CD4-positive, alpha-beta T cell treated with Interleukin-21 for 1 hour (primary cell): ENCODE measurements around the gene TSPAN11.

Source experiments
- DNase-seq: peaks from one replicate; pipeline ENCODE4 v3.0.0-alpha.2; 2020

Gene TSPAN11

DNA sequence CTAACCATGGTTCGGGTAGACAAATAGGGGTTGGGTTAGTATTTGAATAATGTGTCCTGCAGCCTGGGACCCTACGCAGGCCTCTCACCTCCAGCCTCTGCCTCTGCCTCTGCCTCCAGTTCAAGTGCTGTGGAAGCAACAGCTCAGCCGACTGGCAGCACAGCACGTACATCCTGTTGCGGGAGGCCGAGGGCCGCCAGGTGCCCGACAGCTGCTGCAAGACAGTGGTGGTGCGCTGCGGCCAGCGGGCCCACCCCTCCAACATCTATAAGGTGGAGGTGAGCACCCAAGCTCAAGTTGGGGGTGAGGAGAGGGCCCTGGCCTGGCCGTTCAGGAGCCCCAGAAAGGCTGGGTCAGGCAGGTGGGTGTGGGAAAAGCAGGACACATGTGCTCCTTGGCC is 55.9 kb downstream of the TSPAN11 start:
- no peak for DNase-seq

DNA sequence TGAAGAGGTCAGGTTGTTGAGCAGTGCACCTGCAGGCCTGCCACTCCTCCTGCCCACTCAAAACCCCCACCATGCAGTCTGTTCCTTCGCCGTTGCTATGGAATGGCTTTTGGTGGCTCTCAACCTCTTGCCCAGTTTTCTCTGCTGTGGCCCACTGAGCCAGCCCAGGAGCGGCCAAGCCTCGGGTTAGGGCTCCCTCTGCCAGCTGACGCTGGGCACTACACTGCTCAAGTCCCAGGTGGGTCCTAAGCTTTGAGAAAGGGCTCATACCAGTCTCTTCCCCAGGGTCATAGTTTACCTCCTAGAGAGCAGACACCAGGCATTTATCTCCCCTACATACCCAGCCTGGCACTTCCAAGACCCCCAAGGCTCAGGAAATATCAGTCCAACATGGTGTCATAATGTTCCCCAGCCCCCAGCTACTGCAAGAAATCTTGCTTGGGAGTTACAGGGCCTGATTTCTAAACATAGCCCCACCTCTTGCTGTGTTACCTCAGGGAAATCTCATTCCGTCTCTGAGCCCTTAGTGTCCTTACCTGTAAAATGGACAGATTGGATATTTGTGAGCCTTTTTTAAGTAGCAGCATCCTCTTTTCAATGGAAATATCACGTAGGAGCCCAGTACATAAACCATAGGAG is 59.4 kb downstream of the TSPAN11 start:
- DNase-seq = no peak

DNA sequence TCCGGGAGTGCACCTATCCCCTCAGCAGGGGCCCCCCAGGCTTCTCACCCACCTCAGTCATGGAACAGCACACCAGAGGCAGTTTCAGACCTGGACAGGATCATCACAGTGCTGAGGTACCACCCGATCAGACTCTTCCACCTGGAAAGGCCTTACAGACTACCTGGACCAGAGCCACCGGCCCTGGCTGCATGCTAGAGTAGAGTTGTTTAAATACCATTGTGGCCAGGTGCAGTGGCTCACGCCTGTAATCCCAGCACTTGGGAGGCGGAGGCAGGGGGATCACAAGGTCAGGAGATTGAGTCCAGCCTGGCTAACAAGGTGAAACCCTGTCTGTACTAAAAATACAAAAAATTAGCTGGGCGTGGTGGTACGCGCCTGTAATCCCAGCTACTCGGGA is 61.5 kb downstream of the TSPAN11 start:
- DNase-seq = no peak

DNA sequence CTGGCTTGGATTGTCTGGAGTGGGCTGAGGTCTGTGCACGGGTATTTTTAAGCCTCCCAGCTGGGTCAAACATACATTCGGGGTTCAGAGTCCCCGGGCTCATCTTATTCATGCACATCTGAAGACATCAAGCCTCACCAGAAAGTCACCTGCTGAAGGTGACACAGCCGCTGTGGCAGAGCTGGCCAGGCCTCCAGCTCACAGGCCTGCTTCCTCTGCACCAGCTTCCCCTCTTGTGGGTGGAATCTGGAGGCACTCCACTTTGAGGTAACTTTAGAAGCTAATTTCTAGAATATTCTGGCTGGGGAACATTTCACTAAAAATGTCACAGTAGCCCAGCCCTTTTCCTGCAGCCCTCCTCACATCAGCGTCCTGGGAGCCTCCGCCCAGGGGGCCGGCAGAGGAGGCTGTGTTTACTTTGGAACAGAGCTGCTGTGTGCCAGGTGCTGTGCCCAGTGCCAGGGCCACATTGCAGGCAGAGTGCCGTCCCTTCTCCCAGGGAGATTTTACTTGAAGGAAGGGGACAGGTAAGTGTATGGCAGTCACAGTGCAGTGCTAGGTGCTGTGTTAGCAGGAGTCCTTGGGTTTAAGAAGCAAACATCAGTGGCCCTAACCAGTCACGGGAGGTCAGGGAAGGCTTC is 62.2 kb downstream of the TSPAN11 start:
- DNase-seq = no peak

DNA sequence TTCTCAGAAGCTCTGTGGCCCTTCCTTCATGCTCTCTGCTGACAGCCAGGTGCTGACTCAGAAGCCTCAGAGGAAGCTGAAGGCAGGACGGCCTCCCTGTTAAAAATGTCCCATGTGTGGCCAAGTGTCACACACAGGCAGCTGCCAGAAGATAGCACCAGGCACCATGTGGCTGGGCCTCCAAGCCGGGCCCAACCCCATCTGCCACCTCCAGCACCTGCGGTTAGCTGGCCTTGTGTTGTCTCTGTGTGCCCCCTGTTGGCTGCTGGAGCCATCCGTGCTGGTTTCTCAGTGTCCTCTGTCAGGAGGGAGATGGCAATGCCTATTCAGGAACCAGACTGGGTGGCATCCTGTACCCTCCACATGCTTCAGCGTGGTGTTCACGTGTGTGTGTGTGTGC is 63.2 kb downstream of the TSPAN11 start:
- no peak for DNase-seq

DNA sequence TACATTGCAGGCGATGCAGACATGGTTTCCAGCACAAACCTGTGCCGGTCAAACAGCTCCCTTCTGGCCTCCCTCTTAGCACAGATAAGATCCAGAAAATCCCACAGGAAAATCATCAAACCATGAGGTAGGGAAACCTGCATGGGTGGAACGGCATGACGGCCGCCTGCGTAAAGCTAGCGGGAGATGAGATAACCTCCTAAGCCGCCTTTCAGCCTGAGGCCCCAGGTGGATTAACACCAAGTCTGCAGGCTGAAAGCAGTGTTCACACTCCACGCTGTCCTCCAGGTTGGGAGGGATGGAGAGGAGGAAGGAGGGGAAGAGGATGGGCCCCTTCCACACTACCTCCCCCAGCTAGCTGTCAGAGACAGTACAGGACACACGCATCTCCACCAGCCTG is 63.8 kb downstream of the TSPAN11 start:
- no peak for DNase-seq

DNA sequence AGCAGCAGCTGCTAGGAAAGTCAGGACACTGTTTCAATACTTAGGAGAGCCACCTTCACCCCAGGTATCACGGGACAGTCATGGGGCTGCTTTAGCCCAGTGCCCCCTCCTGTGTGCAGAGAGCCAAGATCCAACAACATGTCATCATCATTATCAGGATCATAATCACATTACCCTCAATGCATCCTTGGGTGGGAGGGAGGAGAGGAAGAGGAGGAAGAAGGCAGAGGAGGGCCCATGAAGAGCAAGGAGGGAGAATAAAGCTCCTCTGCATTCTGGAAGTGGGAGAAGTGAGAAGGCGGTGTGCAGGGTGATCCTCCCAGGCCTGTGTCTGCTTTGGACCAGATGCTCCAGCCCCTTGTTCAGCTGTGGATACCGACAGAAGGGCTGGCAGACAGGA is 64.2 kb downstream of the TSPAN11 start:
- no peak for DNase-seq

DNA sequence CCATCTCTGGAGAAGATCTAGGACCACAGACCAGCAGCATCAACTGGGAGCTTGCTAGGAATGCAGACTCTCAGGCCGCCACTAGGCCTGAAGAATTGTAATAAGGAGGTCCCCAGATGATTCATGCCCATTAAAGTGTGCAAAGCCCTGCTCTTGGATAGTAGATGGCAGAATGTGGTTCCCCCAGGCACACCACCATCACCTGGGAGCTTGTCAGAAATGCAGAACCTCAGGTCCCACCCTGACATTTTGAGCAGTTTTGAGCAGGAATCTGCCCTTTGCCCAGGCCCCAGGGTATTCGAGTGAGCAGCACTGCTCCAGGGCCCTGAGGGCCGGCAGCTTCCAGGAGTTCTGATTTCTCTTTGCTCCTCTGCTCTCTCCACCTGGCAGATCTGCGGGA is 64.9 kb downstream of the TSPAN11 start:
- DNase-seq = no peak

DNA sequence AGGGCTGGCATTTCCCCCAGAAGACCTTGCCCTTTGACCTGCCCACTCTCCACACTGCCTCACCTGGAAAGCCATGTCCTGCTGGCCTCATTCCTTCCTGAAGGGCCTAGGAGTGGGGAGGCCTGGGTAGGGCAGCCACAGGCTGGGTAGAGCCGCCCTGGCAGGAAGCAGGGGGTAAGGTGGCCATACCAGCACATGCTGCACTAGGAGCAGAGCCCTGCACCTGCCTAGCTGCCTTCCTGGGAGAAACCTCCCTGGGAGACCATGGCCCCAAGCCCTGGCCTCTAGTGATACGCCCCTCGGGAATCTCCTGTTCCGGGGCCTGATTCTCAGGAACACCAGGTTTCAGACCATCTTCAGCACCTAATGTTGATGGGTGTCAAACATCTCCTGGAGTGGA is 65.8 kb downstream of the TSPAN11 start:
- no peak for DNase-seq

DNA sequence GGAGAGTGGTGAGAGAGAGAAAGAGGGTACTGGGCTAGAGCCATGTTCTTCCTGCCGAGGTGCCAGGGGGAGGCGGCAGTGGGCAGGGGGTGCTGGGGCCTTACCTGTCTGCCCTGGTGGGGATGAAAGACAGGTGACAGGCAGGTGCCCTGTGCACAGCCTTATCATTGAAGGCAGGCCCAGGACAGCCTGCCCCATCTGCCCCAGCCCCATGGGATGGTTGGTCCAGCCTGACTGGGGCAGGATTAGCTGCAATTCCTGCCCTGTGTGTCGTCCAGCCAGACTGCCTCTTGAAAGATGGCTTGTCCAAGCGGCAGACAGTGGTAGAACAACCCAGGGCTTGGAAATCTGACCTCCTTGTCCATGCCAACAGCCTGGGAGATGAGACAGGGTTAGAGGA is 67.2 kb downstream of the TSPAN11 start:
- DNase-seq = no peak

DNA sequence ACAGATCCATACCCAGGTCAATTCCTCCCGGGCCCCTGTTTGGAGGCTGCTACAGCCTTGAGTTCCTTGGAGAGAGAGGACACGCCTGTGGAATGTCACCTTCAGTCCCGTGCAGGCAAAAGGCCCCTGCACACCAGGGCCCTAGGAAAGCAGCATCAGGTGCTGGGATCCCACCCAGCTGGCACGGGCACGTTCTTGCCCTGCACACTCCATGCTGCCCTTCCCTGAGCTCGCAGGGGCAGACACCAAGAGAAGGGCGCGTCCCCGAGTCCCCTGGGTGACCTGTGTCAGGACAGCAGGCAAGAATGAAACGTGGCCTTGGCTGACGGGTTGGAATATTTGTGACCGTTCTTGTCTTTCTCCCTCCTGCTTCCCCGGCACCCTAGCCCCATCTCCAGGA is 67.7 kb downstream of the TSPAN11 start:
- no peak for DNase-seq

DNA sequence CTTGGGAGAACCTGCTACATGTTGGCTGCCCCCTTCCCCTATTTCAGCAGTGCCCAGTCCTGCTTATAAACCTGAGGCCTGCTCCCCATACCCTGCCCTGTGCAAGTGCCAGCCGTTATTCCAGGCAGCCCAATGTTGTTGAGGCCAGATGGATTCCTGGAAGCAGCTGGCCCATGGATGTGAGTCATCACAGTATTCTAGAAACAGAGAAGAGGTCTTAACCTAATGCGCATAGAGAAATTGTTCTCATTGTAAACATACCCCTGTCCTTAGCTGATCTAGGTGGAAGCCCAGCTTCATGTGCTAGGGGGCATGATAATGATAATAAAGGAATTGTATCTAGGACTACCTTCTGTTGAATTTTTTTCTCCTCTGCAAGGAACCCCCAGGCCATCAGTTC is 69.7 kb downstream of the TSPAN11 start:
- DNase-seq = no peak

DNA sequence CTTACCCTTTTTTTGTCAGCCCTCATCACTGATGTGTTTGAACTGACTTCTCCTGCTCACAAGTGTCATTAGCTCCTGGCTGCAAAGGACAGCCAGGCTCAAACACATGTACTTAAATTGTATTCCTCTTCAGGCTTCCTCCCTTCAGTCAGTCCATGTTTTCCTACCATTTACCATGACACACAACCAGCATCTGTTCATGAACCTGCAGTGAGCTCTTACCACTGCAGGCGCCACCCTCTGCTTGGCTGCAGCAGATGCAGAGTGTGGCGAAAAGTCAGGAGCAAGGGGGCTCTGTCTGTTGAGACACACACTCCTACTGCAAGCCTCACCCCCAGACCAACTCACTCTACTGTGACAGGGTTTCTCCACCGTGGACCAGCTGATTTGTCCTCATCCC is 70.2 kb downstream of the TSPAN11 start:
- DNase-seq = no peak

DNA sequence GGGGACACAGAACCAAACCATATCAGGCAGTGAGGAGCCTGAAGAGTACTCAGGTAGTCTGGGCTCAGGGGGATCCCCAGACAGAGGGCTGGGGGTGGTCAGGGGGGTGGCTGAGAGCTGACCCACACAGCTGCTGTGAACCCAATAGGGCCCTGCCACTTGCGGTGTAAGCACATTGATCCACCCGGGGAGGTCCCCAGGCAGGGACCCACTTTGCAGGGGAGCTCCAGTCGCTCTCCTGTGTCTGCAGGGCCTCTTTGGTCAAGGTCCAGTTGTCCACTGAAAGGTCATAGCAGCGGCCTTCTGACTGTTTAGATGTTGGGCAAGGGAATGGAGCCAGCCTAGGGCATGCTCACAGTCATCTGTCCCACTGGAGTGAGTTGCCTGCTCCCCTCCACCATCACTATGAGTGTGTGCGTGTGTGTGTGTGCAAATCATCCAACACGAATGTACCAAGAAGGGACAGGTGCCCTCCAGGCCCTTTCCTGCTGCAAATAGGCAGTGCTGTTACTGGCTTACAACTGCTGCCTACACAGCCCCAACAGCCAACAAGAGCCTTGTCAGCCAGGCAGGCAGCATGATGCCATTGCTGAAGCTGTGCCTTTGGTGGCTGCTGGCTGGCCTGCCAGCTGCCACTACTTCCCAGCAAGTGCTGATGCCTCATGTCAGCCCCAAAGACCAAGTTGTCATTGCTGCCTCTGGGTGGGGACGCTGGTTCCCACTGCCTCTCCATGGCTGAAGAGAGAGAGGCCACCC is 71.3 kb downstream of the TSPAN11 start:
- no peak for DNase-seq

DNA sequence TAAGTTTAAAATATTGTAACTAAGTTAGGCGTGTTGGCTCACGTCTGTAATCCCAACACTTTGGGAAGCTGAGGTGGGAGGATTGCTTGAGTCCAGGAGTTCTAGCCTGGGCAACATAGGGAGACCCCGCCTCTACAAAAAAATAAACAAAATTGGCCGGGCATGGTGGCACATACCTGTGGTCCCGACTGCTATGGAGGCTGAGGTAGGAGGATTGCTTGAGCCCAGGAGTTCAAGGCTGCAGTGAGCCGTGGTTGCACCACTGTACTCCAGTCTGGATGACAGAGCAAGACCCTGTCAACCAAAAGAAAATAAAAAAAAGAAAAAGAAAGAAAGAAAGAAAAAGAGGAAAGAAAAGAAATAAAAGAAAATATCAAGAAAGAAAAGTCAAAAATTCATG is 72.5 kb downstream of the TSPAN11 start:
- DNase-seq = no peak

DNA sequence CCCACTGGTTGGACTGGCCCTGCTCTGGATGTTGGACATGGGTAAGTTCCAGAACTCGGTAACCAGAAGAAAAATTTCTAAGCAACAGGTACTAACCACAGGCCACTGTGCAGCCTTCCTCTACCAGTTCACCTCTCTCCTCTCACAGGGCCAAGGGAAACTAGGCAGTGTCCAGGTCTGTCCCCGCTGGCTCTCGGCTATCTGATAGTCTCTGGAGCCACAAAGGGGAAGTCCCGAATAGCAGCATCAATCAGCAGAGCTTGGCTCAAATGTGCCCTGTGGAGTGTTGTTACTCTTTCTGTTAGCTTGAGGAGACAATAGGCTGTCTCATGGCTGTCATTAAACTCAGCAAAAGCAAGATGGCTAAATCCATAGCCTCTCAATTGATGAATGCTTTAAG is 73.2 kb downstream of the TSPAN11 start:
- no peak for DNase-seq

DNA sequence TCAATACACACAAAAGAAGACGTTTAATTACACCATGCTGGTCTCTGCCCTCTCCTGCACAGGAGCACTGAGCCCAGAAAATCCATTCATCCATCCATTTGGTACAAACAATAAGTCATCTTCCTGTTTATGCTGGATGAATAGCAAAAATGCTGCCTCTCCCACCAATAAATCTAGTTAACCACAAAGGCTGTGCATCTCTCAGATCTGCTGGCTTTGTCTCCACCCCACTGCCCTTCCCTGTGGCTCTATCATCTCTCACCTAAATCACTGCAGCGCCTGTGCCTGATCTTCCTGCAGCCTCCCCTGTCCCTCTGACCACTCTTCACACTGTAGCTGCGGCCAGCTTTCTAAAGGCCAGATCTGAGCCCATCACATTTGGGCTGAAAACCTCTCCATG is 74.2 kb downstream of the TSPAN11 start:
- DNase-seq = no peak

DNA sequence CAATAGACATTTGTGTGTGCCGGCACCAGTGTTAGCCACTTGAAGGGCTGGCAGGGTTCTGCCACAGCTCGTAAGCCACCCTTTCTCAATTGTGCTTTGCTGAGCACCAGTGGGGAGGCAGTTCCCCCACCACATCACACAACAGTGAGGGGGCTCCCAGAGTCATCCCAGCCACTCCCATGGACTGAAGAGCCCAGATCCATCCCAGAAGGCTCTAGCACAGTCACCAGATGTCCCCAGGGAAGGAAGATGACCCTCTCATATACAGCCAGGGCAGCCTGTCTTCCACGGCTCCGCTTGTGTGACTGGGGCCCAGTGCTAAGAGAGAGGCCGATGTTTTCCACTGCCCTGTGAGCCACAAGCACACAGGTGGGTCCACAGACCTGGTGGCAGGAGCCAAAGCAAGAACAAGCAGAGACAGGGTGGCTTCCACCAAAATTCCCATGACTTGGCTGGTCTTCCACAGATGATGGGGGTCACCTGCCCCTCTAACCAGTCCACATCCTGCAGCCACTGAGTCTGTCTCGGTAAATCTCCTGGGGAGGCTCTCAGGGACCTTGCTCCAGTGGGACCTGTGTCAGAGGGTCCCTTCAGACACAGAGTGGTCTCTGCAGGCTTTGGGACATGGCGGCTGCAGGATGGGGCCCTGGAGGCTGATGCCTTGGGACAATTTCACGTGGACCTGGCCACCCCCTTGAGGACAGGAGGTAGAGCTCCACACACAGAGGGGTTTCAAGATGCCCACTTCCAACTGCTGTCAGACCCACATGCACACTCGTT is 75.2 kb downstream of the TSPAN11 start:
- no peak for DNase-seq

DNA sequence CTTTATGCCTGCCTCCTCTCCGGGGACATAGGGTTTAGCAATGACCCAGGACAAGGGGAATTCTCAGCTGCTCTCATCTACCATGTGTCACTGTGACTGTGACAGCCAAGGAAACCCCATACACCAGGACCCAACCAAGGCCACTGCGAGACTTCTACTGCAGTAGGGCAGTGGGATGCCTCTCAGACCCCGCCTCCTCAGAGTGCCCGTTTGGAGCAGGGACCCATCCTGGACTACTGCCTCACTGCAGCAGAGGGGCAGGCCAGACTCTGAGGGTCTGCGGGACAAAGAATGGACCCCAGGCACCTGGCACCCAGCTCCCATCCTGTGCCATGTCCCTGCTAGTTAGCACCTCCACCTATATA is 75.8 kb downstream of the TSPAN11 start:
- DNase-seq = no peak

DNA sequence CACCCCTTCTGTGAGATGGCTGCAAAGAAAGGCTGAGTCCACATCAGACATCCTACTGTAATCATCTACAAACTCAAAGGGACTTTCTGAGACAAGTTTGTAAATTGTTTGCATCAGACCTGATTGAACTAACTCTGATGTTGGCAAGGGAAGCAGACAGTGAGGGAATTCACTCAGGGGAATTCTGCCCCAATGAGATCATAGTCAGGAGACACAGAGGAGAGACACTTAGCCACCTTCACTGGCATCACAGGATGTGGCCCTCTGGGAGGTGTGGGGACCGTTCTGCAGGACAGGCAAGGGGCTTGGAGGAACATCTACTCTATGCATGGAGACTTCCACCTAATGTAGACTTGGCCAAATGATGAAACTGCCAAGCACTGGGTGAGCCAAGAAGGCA is 76.5 kb downstream of the TSPAN11 start:
- DNase-seq = no peak

DNA sequence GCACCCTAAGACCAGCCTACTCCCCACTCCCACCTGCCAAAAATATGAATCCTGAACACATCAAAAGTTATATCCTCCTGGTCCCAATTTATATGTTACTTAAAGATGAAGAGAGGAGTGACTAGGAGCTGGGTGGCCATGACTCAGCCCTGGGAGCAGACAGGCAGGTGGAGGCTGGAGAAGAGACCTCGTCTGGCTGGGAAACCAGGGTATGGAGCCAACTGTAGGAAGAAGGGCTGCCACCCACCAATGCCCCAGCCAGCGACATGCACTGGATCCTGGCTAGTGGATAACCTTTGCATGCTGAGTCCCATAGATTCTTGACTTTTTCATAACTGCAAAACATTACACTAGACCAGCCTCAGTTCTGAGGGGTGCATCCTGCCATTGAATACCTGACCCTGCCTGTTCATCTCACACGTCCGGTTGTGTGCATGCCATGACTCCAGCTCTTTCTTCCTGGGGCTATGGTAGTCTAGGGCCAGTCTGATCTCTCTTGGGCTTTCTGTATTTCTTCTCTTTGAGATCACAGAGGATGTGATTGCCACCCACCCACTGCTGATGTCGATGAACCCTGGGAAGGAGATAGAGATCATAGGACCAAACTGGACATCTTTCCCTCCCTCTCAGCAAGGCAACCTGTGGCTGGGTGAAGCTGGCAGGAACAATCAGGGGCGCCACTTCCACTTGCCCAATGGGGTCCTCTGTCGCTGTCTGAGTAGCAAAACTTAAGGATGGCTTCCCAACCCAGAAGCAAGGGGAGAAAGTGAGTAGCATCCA is 77.5 kb downstream of the TSPAN11 start:
- no peak for DNase-seq

DNA sequence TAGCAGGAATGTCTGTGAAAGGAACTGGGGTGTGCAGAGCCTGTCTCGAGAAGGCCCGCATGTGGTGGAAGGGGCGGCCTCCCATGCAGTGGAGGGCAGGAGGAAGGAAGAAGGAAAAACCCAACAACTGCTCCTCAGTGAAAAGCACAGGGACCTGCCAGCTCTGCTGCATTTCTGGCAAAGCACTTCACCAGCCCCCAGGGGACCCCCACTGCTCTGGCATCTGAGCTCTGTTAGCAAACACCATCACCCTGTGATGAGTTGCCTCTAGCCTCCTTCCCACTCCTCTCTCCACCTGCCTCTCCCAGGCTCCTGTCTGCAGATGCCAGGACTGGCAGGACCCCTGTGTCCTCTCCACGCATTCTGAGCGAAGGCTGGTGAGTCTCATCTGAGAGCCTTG is 78.1 kb downstream of the TSPAN11 start:
- no peak for DNase-seq
